HG03571 (cell line): ENCODE results near the gene RAB27B.
"Not testable (repeated sequence)": the region's sequence is repeated elsewhere in the genome, so short reads cannot be mapped to it uniquely, and the experiment has no call there.

Experiments
- ATAC-seq: cut with Tn5 transposase; IDR thresholded peaks from one replicate; pipeline ENCODE4 v1.9.1; 2021; ENCODE audit not compliant: unreplicated experiment

Gene RAB27B

DNA sequence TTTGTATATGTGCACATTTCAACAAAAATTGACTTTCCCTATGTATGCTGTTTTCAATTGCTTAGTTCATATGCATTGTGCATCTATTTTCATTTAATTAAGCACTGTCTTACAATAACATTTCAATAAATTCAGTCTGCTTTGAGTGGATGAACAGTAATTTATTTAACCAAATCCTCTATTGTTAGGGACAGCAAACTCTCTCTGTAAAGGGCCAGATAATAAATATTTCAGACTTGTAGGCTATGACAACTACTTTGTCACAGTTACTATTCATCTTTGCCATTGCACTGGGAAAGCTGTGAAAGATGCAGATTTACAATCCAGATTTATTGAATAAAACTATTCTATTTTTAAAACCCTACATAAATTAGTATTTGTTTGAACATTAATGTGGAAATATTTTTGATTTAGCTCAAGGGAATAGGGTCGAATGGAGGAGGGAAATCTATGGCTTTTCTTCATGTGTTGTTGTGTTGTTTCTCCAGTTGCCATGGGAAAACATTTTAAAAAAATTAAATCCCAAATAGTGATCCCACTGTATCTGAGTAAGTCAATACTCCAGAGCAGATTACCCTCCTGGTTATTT is 14.2 kb upstream of the RAB27B start:
- ATAC-seq, result no peak

DNA sequence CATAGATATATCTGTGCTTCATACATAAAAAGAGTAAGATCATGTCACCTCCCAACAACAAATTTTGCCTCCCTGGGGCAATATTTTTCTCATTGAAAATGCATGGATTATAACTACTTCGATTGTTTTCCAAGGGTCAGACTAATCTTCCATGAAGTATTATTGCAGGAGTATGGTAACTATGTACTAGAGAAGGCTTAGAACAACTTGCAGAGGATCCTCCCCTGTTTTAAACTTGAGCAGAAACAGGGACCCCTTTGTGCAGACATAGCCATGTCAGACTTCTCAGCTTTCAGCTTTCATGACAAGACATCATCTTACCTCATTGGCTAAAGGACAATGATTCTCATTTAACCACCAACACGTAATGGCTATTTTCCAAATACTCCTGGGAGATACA is 13.2 kb upstream of the RAB27B start:
- ATAC-seq, result no peak

- not testable (repeated sequence) for ATAC-seq
These were observed 7.4 kb upstream of the RAB27B start for GRCh38 chr18:54820785-54821275.

DNA sequence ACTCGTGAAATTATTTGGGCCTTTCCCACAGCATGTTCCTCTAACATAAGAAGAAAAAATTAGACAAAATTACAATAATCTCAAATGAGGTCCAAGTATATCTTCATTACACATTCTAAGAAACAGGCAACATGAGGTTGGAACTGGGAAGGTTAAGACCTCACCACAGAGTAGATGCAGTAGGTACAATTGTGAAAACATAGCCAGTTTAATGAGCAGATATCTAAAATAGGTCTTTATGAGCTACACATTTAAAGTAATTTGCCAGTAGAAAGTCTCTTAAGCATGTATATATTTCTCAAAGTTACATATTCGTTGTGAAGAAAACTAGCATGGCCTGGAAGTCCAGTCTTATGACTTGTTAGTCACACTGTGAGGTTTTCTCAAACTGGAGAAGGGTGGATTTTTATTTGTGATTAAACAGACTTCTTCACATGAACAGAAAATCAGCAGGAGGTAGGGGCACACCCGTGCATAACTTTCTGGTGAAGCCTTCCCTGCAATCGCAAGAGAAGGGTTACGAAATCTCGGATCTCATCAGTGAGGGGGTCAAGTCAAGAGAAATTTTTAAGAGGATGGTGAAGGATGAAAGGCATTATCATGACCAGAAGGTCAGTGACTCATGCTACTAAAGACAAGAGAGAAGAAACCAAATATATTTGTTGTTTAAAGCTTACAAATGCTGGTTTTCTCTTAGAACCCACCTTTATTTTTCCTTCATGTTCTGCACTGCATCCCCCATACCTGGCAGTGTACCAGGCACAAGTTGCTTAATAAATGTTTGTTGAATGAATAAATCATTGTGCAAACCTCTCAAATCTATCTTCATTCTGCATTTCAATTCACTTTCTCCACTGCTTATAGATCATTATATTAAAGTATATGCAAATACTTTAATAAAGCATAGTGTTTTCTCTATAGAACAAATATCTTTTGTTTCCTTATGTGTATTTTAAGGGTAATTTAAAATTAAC is 5.1 kb upstream of the RAB27B start:
- ATAC-seq, result no peak

DNA sequence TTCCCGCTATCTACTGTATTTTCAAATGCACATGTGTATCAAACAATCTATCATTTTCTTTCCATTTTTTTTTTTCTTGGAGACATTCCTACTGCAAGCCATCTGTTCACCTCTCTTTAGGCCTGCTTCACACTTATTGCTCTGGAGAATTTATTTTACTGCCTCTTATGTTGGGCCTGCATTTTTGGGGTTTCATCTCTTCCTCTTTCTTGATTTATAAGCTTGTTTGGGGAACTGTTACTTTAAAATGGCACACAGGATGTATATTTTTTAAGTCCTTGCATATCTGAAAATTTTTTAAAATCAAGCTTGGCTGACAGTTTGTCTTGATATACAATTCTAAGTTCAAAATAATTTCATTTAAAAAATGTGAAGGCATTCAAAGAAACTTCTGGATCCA is 3.5 kb upstream of the RAB27B start:
- ATAC-seq, result no peak

- no peak for ATAC-seq
These were observed 2.5 kb upstream of the RAB27B start for GRCh38 chr18:54825601-54826344.

GRCh38 chr18:54828986-54829385 is 709 bp downstream of the RAB27B start:
- no peak for ATAC-seq

DNA sequence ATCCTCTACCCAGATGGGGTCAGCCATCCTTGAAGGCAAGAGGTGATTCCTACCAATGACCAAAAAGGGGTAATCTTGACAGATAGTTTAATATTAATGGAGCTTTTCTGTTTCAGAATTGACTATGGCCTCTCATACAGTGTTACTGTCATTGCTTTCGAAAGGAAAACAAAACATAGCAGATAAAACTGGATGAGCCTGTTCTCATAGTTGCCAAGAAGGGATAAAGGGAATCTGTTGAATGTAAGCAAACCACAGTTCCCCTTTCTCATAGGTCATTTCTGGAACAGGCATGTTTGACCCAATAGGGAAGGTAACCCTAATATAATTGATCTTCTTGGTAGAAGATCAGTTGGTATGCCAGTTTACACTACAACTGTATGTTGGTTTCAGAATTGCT is 1.6 kb downstream of the RAB27B start:
- ATAC-seq, result no peak

DNA sequence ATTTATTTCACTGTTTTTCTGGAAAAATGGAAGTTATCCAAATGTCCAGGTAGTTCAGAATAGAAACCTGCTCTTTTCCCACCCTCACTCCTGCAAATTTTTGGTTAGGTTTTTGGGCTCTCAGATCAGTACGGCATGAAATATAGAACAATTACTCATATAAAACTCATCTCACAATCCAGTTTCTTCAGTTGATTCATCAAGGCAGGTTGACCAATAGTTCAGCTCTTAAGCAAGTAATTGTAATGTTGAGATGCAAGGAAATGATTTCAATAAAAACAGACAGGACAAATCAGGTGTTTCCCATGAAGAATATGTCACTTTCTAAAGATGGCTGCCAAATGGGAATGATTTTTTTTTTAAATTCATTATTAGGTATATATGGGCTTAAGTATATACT is 2.0 kb downstream of the RAB27B start:
- no peak for ATAC-seq

DNA sequence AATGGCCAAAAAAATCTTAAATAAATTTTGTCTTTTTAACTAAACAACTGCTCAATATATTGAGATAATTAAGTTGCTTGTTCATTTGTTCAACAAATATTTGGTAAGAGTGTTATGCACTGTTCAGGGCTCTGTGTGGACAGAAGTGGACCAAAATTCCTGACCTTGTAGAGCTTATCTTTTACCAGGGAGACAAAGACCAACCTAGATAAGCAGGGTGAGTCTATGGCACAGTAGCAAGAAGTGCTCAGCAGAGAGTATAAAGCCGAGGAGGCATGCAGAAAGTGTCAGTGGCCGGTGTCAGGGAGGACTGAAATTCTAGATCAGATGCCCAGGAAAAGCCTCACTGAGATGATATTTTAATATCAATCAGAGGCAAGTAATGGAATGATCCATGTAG is 2.6 kb downstream of the RAB27B start:
- no peak for ATAC-seq

- no peak for ATAC-seq
These were observed 7.7 kb downstream of the RAB27B start for GRCh38 chr18:54835944-54836343.

DNA sequence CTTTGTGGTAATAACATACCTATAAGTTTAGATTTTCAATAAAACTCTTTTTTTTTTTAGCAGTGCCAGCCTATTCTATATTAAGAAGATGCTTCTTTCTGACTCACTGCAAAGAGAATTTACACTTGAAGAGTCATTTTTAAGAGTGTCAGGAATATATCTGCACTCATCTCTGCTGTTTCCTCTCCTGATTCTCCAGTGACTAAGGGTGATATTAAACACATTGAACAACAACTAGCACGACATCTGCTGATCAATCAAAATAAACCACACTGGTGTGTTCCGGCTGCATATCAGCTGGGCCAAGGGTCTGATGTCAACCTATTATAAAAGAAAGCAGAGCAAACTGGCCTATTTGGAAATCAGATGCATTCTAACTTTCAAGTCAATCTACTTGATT is 15.0 kb downstream of the RAB27B start:
- ATAC-seq, result no peak

DNA sequence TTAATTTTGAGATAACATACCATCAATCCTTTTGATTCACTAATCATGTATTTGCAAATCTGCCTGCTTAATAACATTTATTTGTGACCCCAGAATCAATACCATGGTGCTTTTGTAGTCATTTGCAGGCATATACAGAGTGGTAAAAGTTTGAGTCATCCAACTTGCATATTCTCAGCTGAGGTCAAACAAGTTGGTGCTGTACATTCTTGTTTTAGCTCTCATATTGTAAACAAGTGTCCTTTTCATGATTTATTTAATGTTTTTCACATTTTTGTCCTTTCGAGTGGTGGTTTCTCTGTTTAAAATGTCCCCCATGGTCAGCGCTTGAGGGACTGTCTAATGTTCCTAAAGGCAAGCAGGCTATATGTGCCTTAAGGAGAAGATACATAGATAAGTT is 17.5 kb downstream of the RAB27B start:
- ATAC-seq, result no peak

- ATAC-seq, result no peak
These were observed 19.8 kb downstream of the RAB27B start for GRCh38 chr18:54848121-54848520.

DNA sequence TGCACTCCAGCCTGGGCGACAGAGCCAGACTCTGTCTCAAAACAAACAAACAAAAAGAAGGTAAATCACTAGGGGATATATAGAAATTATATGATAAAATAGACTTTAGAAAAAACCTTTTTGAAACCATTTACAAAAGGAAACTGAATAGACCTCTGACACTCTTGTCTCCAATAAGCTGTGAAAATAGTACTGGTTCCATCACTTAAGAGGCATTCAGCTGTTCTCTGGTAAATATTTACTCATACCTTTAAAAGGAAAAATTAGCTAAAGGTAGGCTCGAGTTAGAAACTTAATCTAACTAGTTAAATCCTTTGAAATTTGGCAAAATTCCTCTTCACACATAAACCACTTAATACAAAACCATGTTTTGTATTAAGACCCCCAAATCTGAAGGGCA is 21.4 kb downstream of the RAB27B start:
- no peak for ATAC-seq

- ATAC-seq, result no peak
These were observed 22.3 kb downstream of the RAB27B start for GRCh38 chr18:54850598-54850997.

DNA sequence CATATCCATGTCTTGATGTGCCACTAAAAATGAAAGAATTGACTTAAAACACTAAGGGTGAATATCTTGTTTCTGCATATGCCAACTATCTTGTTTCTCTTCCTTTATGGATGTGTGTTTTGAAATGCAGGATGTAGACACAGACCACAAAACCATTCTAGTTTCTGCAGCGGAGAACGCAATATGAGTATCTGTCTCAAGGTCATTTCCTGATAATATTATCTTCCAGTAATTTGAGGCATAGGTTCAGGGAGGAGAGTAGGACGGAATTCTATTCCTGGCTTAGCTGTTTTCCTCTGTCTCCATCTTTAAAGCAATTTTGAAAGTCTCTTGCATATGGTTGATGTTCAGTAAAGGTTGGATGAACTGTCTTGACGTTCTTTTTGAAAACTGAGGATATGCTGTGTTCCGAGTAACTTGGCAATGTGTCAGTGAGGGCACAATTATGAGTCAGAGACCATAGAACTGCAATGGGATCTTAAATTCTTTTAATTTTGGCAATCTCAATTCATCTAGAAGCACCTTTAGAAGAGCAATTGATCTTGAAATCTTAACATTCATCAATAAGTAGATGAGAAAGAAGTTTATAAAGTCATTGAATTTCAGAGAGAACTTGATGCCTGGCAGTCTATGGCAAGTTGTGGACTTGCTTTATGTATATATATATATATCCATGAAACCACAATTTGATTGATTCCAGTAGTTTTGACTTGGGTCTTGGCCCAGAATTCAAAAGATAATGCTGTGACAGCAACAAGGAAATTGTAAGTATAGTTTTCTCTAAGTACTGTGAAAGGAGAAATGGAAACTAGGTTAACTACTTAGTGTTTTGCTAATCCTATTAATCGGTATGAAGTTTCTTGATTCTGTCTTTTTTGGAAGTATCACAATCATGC is 24.8 kb downstream of the RAB27B start:
- ATAC-seq, result no peak

- not testable (repeated sequence) for ATAC-seq
These were observed 26.8 kb downstream of the RAB27B start for GRCh38 chr18:54855050-54855449.

GRCh38 chr18:54856105-54856646 is 27.9 kb downstream of the RAB27B start:
- ATAC-seq, result no peak

GRCh38 chr18:54857499-54857898 is 29.2 kb downstream of the RAB27B start:
- ATAC-seq, result no peak
